GM18951 (cell line): ENCODE measurements around the gene HDAC7.

Experiments
- POLR2A ChIP-seq: IDR thresholded peaks from 4 replicates; pipeline ENCODE4 v1.6.1; 2011; ENCODE audit warnings: mild to moderate bottlenecking; ENCODE audit not compliant: insufficient read length, insufficient read depth; ENCODE audit errors: extremely low read depth
- in situ Hi-C: fragments of 300-500 bp; cut with MboI; formaldehyde crosslinking; loops from one replicate; pipeline ENCODE4 v1.12.0; 2022; ENCODE audit warnings: low sequenced_read_pairs, mixed read lengths, inconsistent platforms; ENCODE audit not compliant: unreplicated experiment

HDAC7 gene

DNA sequence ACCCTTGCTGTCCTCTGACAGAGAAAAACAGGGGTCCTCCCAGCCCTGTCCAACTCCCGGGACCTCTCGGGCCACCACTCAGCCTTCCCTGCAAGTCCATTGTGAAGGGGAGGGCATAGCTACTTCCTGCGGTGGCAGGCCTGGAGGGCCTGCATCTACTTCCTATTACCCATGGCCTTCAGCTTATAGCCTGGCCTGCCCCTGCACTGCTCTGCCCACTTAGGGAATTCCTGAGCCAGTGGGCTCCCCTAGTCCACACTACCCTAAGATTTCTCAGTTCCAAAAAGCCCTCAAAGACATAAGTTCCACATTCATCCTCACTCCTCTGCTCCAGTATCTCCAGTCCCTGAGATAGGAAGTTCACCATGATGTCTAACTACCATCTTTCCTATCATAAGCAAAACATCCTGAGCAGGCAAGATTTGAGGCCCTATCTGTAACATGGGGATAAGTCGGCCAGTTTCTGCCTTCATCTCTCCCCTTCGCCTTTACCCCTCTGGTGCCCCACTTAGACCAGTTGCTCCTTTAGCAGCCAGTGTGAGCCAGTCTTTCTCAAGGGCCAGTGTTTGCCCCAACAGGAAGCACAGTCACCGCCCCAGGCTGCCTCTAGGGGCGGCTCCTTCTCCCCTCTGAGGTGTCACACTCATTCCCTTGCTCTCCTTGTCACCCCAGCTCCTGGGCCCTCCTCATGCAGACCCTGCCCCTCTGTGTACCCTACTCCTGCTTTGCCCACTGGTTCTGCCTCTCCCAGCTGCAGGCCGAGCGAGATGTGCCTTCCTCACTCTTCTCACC lies 10.9 kb downstream of the HDAC7 start:
- in situ Hi-C loops = no loop called here
- TF ChIP-seq POLR2A = no peak

DNA sequence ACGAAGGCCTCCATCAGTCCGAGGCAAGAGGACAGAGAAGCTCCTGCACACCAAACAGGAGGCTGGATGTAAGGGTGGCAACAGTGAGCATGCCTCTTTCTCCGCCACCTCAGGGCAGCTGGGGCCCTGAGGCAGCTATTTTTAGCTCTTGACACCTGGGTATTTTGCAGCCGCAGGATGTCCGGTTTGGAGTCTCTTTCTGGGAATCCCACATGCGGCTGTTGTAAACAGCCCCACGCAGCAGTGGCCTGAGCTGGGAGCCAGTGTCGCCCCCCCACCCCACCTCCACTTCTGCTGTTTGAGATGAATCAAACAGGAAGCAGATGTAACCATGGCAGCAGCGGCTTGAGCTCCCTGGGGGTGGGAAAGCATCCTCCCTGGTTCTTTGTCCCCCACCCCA lies 11.7 kb downstream of the HDAC7 start:
- in situ Hi-C loops = no loop called here

DNA sequence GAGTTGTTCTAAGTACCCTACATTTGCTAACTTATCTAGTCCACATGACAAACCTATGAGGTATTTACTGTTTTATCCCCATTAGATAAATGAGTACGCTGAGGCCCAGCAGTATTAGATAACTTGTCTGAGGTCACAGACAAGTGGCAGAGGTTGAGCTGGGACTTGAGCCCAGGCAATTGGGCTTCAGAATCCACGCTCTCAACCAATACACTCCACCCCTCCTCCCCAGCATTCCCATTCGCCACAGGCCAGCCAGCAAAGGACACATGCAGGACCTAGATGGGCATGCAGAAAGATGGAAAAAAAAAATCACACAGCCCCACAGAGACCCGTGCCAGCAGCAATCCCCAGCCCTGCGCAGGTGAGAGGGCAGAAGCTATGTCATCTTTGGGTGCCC lies 12.4 kb downstream of the HDAC7 start:
- no peak for TF ChIP-seq POLR2A
- in situ Hi-C loops = no loop called here

More for the DNA sequence above, 11.7 kb downstream of the HDAC7 start:
- no peak for TF ChIP-seq POLR2A

DNA sequence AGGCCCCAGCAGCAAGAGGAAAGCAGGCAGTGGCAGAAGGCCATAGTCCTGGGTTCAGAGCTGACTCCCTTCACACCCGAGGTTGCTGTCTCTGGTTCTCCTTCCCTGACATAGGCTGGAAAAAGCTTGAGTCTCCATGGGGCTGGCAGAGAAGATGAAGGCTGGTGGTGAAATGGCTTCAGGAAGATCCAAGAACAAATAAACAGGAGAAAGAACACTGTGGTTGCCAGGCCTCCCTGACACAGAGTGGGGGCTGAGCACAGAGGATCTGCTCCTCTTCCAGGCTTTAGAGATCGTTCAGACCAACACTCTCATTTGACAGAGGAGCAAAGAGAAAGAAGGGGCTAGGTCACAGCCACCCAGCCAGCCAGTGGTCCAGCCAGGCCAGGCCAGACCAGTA lies 14.3 kb downstream of the HDAC7 start:
- in situ Hi-C loops = no loop called here

DNA sequence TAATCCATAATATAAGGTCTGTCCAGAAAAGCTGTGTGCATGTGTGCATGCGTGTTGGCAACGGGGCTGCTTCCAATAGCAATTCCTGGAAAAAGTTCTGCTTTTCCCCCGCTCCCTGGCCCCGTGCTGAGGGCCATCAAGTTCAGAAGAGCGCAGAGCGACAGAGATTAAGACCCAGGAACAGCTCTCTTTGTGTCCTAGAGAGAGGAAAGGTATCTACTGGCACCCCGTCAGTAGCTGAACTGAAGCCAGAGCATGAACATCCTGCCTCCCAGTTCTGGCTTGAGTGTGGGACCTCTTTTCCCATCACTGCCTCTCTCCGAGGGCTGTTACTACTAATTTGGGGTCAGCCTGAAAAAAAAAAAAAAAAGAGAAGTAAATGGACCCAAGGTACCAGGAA lies 15.5 kb downstream of the HDAC7 start:
- in situ Hi-C loops = no loop called here
- TF ChIP-seq POLR2A = no peak

More for the DNA sequence above, 14.3 kb downstream of the HDAC7 start:
- TF ChIP-seq POLR2A = no peak

DNA sequence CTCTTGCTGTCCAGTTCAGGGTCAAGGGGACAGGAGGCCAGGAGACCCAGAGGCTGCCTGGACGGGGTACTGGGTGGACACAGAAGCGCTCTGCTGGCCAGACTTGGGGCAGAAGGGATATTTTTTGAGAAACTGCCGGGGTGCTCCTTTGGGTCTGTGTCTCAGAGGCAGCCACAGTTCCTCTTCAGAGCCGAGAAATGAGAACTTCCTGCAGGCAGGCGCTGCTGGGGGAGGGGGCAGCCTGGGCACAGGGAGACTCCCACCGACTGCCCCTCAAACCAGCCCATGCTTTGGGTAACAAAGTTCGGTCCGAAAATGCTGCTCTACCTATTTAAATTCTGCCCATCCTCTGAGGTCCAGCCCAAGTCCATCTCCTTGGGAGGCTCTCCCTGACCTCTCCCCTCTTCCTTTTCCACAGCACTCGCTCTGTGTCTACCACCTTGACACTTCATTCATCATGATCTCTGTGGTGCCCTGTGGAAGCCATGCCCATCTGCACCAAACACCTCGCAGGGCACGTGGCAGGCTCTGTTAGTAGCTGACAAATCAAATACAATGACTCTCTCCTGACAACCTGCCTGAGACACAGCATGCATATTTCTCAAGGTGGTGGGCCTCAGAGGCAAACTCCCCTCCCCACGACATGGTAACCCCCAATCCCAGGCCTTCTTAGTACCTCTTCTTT lies 16.4 kb downstream of the HDAC7 start:
- in situ Hi-C loops = no loop called here
- no peak for TF ChIP-seq POLR2A

DNA sequence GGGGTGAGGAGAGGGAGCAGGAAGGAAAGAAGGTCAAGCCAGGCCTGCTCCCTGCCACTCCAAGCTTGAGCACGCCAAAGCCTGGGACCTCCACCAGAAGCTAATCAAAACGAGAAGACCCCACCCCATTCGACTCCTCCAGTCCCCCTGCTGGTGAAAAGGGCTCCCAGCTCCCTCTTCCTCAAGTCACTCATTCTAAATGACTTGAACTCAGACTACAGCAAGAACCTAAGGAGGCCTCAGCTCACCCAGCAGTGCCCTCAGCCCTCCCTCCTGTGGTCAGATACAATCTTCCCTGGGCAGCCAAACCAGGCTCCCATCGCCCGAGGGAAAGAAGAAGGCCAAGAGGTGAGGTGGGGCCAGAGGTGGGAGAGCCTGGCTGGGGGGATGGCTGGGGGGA lies 17.4 kb downstream of the HDAC7 start:
- TF ChIP-seq POLR2A = no peak
- in situ Hi-C loops = no loop called here

DNA sequence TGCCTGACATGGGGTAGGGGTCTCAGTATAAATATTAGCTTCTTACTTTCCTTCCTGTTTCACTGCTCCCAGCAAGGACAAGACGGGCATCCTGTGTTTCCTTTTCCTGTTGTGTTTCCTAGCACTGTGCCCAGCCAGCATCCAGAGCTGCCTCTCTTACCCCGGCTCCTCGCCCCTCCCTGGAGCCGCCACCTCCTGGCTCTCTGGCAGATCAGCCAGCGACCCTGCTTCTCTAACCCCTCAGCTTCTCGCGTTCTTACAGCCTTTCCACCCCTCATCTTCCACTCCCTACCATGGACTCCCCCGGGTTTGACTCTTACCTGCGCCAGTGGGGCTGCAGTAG lies 17.8 kb downstream of the HDAC7 start:
- no peak for TF ChIP-seq POLR2A
- in situ Hi-C loops = no loop called here

DNA sequence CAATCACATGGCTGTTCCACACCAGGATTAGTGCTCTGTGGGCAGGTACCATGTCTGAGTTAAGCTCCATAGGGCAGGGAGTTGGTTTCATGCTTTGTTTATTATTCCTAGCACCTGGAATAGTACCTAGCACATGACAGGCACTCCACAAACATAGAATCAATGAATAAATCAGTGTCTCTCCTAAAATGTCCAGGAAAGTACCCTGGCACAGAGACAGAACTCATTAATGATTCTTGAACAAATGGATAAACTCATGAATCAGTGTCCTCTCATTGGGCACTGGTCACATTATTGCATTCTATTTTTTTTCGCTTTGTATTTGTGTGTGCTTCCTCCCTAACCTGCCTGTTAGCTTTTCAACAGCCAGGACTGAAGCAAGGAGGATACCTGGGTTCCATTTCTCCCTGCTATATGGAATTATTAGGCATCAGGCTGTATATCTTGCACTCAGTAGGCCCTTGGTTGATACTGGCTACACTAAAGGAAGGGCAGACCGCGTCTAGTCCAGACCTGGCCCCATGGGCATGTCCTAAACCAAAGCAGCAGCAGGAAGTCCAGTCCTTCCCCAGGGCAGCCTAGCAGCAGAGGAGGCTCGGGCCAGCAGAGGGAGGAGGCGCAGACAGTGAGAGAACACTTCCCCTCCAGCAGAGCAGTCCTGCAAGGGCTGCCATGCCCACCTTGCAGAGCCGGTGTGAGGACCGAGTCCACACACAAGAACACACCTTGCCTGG lies 18.4 kb downstream of the HDAC7 start:
- no peak for TF ChIP-seq POLR2A
- in situ Hi-C loops = no loop called here

DNA sequence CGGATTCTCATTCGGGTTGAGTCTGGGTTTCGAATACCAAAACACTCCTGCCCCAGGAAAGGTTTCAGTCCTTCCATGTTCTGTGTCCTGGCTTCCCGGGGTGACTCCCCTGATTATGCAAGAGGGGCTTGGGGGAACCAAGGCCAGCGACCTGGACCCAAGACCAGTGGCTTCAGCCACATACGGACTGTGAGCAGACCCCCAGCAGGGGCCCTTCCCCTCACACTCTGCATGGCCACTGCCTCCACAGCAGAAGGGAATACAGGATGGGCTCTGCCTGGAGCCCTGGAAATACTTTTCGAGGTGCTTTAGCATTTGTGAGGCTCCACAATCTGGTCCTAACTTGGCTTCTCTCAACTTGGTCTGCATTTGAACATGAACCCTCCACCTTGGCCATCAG lies 19.1 kb downstream of the HDAC7 start:
- no peak for TF ChIP-seq POLR2A
- in situ Hi-C loops = no loop called here

DNA sequence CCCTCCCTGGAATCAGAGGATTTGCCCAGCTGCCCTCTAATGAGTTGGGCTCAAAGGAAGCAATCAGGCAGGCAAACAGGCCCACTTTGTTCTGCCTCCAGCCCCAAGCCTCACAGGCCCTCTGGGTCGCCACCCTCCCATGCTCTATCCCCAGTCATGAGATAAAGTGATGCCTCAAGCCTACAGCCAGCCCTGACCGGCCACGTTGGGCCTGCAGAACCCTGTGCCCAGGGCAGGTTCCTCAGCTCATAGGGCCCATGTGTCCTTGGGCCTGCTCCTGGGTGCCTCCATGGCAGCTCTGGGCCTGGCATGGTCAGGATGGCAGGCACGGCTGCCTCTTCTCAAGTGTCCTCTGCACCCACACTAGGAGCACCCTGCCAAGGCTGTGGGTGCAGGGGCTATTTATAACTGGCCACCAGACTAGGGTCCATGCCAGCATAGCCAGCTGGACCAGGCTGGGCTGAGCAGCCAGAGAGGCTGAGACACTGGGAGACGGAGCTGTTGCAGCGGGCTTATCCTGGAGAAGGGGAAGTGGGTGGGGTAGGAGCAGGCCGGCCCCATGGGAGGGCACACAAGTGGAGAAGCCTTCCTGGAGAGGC lies 20.2 kb downstream of the HDAC7 start:
- in situ Hi-C loops = no loop called here
- no peak for TF ChIP-seq POLR2A

DNA sequence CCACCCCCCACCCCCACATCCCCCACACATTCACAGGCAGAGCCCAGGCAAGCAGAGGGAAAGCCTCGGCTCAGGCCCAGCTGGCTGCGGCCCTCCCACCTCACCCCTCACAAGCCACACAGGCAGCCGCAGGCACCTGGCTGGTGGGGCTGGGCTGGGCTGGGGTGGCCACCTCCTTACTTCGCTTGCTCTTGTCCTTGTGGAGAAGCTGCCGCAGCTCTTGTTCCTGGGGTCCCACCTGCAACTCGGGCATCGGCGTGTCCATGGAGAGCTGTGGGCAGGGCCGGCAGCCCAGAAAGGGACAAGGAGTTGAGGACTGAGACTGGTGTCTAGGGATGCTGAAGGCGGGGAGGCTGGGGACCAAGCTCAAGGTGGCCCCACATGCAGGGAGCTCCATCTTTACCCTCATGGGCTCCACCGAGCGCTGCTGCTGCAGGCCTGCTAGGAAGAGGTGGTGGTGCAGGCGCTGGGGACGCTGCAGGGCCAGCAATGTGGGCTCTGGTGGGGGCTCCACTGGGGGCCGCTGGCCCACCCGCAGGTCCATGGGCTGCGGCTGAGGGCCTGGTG lies 21.2 kb downstream of the HDAC7 start:
- in situ Hi-C loops = no loop called here
- TF ChIP-seq POLR2A = no peak

DNA sequence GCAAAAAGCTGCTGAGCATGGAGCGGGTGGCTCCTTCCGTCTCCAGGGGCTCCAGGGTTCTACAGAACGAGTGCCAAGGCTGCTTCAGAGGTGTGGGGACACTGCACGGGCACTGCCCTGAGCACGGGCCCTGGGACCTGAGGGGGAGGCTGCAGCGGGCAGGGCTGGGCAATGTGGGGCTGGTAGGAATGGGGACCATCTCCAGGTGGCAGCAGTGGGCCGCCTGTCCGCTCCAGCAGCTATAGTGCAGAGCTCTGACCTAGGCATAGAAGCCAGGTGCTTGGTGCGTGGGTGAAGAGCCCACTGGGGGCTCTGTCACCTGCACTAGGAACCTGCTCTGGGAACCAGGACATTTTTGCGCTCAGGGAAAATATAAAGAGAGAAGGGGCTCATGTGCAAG lies 22.3 kb downstream of the HDAC7 start:
- in situ Hi-C loops = no loop called here
- TF ChIP-seq POLR2A = no peak

DNA sequence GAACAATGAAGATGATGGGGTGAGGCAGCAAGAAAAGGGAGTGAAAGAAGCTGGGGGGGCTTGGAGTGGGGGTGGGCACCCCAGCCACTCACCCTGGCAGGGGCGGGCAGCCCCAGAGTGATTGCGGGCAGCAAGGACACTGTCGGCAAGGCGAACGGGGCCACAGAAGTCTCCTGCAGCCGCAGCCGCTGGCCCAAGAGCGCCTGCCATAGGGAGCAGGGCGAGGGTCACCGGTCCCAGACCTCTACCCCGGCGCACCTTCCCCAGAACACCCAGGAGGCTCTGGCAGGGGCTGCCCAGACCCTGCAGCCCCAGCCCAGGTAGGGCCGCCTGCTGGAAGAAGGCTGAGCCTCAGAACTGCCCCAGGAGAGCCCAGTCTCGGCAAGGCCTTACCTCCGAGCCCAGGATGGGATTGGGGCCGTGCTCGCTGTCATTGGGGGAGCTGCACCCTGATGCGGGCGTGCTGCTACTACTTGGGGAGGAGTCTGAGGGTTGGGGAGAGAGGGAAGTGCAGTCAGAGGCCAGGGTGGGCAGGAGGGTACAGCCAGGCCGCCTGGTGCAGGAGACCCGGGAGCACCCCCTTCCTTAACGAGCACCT lies 23.8 kb downstream of the HDAC7 start:
- no peak for TF ChIP-seq POLR2A
- in situ Hi-C loops = no loop called here
